ENCODE measurements around the gene MED27. TPM values are rescaled to one million over a fixed set of nuclear protein-coding genes. Genes with fewer than 3 reads are reported as not detected.

The MED27 gene
- total and polyA plus RNA-seq, 10 of the 15 experiments (the other 5 are each of a cell fraction or from before 2014, with no cell fraction given): 20.3 to 50.3 (median 35.5) TPM

DNA sequence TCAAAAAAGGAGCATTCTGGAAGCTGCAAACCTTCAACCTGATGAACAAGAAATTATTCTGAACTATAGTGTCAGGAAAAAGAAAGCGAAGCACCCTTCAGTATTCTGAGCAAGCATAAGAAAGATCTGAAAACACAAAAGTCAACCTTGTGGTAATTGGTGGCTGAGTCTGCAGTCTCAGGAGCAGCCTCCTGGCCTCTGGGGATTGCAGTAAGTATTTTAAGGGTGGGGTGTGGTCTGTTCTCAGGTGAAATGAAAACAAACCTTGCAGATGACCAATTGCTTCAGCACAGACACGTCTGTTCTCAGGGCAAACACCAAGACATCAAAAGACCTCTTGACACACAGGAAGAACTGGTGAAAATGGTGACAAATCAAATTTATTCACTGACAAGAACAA, 192.0 kb downstream of the MED27 start:
- Histone ChIP-seq H3K4me3 (no peak overlapping the region), H3K27ac (ENCODE audit: control insufficient read depth, insufficient read depth) (no peak overlapping the region), H3K9me3 (replicated peaks; ENCODE audit: control insufficient read depth, insufficient read depth, low read length) (no peaks in the 10 kb centered on the region), H3K79me2 (ENCODE audit: control insufficient read depth, insufficient read depth, low read length) (no peaks in the 10 kb centered on the region), H3K36me3 (ENCODE audit: control insufficient read depth in 2 of 2, insufficient read depth in 2 of 2, low read length in 1 of 2) (peaks cover 0 to 3% of the 10 kb centered on the region in 2 experiments; a peak in 2 of 4 replicates), H2AFZ (ENCODE audit: control insufficient read depth, low read depth, low read length) (no peak overlapping the region), H3K4me2 (ENCODE audit: control insufficient read depth, insufficient read depth) (no peak overlapping the region), H3K27me3 (replicated peaks in 1 of 2; ENCODE audit: control insufficient read depth in 2 of 2, insufficient read depth in 2 of 2, low read length in 1 of 2) (no peaks in the 10 kb centered on the region), H4K20me1 (ENCODE audit: control insufficient read depth, insufficient read depth) (no peaks in the 10 kb centered on the region), H3K9ac (ENCODE audit: control insufficient read depth, insufficient read depth, low read length) (no peak overlapping the region), H3K4me1 (ENCODE audit: control insufficient read depth, insufficient read depth, low read length) (no peaks in the 10 kb centered on the region)
- RAD21 ChIA-PET (ENCODE audit: unreplicated experiment): no interaction called here
- TF ChIP-seq EP300 (IDR thresholded peaks at IDR 0.05; ENCODE audit: borderline replicate concordance in 1 of 2, control insufficient read depth in 1 of 2, low read depth in 2 of 2, low read length in 2 of 2): no peak
- TF ChIP-seq RCOR1 (conservative IDR thresholded peaks at IDR 0.05; ENCODE audit: low read depth, low read length): no peak
- TF ChIP-seq SMAD1 (IDR thresholded peaks at IDR 0.05; ENCODE audit: low read depth, partially characterized antibody): no peak
- TF ChIP-seq KDM1A (IDR thresholded peaks at IDR 0.05; ENCODE audit: borderline replicate concordance): no peak
- TF ChIP-seq YBX1 (IDR thresholded peaks at IDR 0.05): no peak
- no peak for TF ChIP-seq MYC (IDR thresholded peaks at IDR 0.05; ENCODE audit: insufficient read depth, insufficient read length, insufficient replicate concordance, low read length, severe bottlenecking)
- TF ChIP-seq KAT2A (conservative IDR thresholded peaks at IDR 0.05; ENCODE audit: control insufficient read depth, low read depth, low read length): no peak
- no peak for TF ChIP-seq SP1 (IDR thresholded peaks at IDR 0.05; ENCODE audit: low read depth, low read length)
- TF ChIP-seq, protein P1, sequence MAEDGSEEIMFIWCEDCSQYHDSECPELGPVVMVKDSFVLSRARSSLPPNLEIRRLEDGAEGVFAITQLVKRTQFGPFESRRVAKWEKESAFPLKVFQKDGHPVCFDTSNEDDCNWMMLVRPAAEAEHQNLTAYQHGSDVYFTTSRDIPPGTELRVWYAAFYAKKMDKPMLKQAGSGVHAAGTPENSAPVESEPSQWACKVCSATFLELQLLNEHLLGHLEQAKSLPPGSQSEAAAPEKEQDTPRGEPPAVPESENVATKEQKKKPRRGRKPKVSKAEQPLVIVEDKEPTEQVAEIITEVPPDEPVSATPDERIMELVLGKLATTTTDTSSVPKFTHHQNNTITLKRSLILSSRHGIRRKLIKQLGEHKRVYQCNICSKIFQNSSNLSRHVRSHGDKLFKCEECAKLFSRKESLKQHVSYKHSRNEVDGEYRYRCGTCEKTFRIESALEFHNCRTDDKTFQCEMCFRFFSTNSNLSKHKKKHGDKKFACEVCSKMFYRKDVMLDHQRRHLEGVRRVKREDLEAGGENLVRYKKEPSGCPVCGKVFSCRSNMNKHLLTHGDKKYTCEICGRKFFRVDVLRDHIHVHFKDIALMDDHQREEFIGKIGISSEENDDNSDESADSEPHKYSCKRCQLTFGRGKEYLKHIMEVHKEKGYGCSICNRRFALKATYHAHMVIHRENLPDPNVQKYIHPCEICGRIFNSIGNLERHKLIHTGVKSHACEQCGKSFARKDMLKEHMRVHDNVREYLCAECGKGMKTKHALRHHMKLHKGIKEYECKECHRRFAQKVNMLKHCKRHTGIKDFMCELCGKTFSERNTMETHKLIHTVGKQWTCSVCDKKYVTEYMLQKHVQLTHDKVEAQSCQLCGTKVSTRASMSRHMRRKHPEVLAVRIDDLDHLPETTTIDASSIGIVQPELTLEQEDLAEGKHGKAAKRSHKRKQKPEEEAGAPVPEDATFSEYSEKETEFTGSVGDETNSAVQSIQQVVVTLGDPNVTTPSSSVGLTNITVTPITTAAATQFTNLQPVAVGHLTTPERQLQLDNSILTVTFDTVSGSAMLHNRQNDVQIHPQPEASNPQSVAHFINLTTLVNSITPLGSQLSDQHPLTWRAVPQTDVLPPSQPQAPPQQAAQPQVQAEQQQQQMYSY (CRISPR knock-in tag; IDR thresholded peaks at IDR 0.05): no peak
- no peak for TF ChIP-seq JUND (IDR thresholded peaks at IDR 0.05; ENCODE audit: low read depth, low read length)
- no peak for TF ChIP-seq HDAC2 (IDR thresholded peaks at IDR 0.05)
- TF ChIP-seq BRCA1 (IDR thresholded peaks at IDR 0.05; ENCODE audit: low read depth, low read length): no peak
- TF ChIP-seq POU2F2 (IDR thresholded peaks at IDR 0.05; ENCODE audit: borderline replicate concordance, low read depth, low read length): no peak
- no peak for TF ChIP-seq TCF3 (IDR thresholded peaks at IDR 0.05; ENCODE audit: borderline replicate concordance, insufficient read depth, low read depth, low read length)
- no peak for TF ChIP-seq ZNF384 (IDR thresholded peaks at IDR 0.05; ENCODE audit: borderline replicate concordance, low read depth, low read length)
- TF ChIP-seq NFIC (IDR thresholded peaks at IDR 0.05; ENCODE audit: low read depth, low read length): no peak
- TF ChIP-seq IKZF2 (IDR thresholded peaks at IDR 0.05): no peak
- TF ChIP-seq NRF1 (conservative IDR thresholded peaks at IDR 0.05; ENCODE audit: low read depth, low read length): no peak
- TF ChIP-seq BHLHE40 (IDR thresholded peaks at IDR 0.05; ENCODE audit: borderline replicate concordance in 1 of 2, low read depth in 2 of 2, low read length in 1 of 2): no peak
- TF ChIP-seq, protein P2, sequence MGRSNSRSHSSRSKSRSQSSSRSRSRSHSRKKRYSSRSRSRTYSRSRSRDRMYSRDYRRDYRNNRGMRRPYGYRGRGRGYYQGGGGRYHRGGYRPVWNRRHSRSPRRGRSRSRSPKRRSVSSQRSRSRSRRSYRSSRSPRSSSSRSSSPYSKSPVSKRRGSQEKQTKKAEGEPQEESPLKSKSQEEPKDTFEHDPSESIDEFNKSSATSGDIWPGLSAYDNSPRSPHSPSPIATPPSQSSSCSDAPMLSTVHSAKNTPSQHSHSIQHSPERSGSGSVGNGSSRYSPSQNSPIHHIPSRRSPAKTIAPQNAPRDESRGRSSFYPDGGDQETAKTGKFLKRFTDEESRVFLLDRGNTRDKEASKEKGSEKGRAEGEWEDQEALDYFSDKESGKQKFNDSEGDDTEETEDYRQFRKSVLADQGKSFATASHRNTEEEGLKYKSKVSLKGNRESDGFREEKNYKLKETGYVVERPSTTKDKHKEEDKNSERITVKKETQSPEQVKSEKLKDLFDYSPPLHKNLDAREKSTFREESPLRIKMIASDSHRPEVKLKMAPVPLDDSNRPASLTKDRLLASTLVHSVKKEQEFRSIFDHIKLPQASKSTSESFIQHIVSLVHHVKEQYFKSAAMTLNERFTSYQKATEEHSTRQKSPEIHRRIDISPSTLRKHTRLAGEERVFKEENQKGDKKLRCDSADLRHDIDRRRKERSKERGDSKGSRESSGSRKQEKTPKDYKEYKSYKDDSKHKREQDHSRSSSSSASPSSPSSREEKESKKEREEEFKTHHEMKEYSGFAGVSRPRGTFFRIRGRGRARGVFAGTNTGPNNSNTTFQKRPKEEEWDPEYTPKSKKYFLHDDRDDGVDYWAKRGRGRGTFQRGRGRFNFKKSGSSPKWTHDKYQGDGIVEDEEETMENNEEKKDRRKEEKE (IDR thresholded peaks at IDR 0.05): no peak
- no TSS peak for BruUV-seq (replicated peaks)
- ATAC-seq (no peak), DNase-seq (ENCODE audit: low read depth, low spot score) (no peak), FAIRE-seq (no peak)
- POLR2A ChIA-PET: no interaction called here
- CTCF ChIA-PET: no interaction called here
- SMC1A ChIA-PET (ENCODE audit: uncharacterized antibody, unreplicated experiment): no interaction called here
- in situ Hi-C loops (cut with MboI) (no loop called here), intact Hi-C loops (cut with micrococcal nuclease; ENCODE audit: unreplicated experiment) (no loop called here)
- WGBS (ENCODE audit: insufficient coverage, insufficient replicate concordance, low lambda C conversion rate, missing lambda C conversion rate): 94% methylated on average over 2 of the region's 2 CpGs
